PFSK-1 (cell line): ENCODE data around the gene AP2A2.

Source experiments
- POLR2AphosphoS5 ChIP-seq: IDR thresholded peaks from 2 replicates; pipeline ENCODE4 v1.6.1; 2012; ENCODE audit warnings: low read depth, mild to moderate bottlenecking, control low read depth, low read length, moderate library complexity
- SIN3A ChIP-seq: IDR thresholded peaks from 2 replicates; pipeline ENCODE4 v1.6.1; 2012; ENCODE audit warnings: mild to moderate bottlenecking, low read length, moderate library complexity, borderline replicate concordance; ENCODE audit not compliant: insufficient read depth
- TF ChIP-seq, protein P1 (sequence below), 2 experiments: IDR thresholded peaks; 2 replicates each; pipeline versions ENCODE4 v1.6.1 to v1.8.0; 2011 to 2012; ENCODE audit warnings: low read depth in 2 of 2, low read length in 2 of 2, control low read depth in 1 of 2, inconsistent platforms in 1 of 2, mild to moderate bottlenecking in 1 of 2, moderate library complexity in 1 of 2; ENCODE audit not compliant: insufficient read depth in 1 of 2

DNA sequence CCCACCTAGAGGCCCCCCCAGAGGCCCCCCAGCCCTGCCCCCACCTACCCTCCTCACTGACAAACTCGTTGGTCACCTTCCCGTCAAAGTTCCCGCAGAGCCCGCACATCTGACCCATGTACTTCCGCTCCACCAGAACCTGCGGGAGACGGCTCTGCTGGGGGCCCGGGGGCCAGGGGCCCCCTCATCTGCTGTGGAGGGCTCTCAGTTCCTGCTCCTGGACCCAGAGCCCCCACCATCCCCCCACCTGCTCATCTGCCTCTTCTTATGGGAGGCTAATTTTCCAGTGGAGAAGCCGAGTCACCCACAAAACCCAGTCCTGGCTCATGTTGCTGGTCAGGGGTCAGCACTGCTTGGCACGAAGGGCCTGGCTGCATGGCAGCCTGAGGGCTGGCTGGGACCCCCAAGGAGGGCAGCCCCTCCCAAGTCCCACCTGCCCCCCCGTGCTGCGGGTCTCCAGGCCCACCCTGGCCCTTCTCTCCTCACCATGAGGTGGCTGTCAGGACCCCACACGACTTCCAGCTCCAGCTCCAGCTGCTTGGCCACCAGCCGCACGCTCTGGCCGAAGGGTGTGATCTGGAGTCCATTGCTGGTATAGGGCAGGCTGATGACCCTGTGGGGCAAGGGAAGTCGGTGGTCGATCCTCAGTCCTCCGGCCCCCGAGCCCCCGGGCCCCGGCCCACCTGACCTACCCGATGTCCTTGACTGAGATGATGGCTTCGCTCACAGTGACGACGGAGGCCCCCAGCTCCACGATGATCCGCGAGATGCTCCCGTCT is 105.6 kb downstream of the AP2A2 start:
- TF ChIP-seq SIN3A (no peak), POLR2AphosphoS5 (no peak)
- TF ChIP-seq, protein P1, sequence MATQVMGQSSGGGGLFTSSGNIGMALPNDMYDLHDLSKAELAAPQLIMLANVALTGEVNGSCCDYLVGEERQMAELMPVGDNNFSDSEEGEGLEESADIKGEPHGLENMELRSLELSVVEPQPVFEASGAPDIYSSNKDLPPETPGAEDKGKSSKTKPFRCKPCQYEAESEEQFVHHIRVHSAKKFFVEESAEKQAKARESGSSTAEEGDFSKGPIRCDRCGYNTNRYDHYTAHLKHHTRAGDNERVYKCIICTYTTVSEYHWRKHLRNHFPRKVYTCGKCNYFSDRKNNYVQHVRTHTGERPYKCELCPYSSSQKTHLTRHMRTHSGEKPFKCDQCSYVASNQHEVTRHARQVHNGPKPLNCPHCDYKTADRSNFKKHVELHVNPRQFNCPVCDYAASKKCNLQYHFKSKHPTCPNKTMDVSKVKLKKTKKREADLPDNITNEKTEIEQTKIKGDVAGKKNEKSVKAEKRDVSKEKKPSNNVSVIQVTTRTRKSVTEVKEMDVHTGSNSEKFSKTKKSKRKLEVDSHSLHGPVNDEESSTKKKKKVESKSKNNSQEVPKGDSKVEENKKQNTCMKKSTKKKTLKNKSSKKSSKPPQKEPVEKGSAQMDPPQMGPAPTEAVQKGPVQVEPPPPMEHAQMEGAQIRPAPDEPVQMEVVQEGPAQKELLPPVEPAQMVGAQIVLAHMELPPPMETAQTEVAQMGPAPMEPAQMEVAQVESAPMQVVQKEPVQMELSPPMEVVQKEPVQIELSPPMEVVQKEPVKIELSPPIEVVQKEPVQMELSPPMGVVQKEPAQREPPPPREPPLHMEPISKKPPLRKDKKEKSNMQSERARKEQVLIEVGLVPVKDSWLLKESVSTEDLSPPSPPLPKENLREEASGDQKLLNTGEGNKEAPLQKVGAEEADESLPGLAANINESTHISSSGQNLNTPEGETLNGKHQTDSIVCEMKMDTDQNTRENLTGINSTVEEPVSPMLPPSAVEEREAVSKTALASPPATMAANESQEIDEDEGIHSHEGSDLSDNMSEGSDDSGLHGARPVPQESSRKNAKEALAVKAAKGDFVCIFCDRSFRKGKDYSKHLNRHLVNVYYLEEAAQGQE (IDR thresholded peaks at IDR 0.05; ENCODE audit: insufficient read depth in 1 of 2, low read depth in 2 of 2, low read length in 2 of 2), result no peak
